Kidney (tissue), 14 donors: Measurements from ENCODE around the gene BCL7A. TPM values are rescaled to one million over a fixed set of nuclear protein-coding genes. Genes with fewer than 3 reads are reported as not detected.
"Not testable (repeated sequence)": the region's sequence is repeated elsewhere in the genome, so short reads cannot be mapped to it uniquely, and the experiment has no call there.

Source experiments
- DNase-seq, 5 donors: peaks; one replicate each; pipeline ENCODE4 v3.0.0-alpha.2; 2013 to 2020
- FAIRE-seq: peaks from 2 replicates; lab custom pipeline; 2012; peaks lifted over from hg19 to GRCh38; lab: Jason Lieb, UNC
- H3K27ac ChIP-seq, 2 donors: one replicate each; pipeline ENCODE4 v1.7.0; 2013; ENCODE audit warnings: low read depth in 2 of 2, low read length in 2 of 2, inconsistent platforms in 1 of 2
- H3K27me3 ChIP-seq: one replicate; pipeline ENCODE4 v1.7.1; 2013; ENCODE audit warnings: low read length, inconsistent platforms; ENCODE audit not compliant: control insufficient read depth, insufficient read depth
- H3K36me3 ChIP-seq, 3 donors: one replicate each; pipeline versions ENCODE4 v1.7.0 to v1.7.1; 2013; ENCODE audit warnings: low read length in 3 of 3, control low read depth in 1 of 3, inconsistent platforms in 1 of 3; ENCODE audit not compliant: insufficient read depth in 3 of 3, control insufficient read depth in 2 of 3
- H3K4me1 ChIP-seq, 3 donors: one replicate each; pipeline versions ENCODE4 v1.7.0 to v1.7.1; 2013; ENCODE audit warnings: low read length in 3 of 3, inconsistent platforms in 1 of 3, low read depth in 1 of 3; ENCODE audit not compliant: control insufficient read depth in 2 of 3, insufficient read depth in 2 of 3
- H3K4me3 ChIP-seq, 3 donors: one replicate each; pipeline versions ENCODE4 v1.7.0 to v1.8.1; 2013; ENCODE audit warnings: low read length in 3 of 3, control low read depth in 1 of 3, inconsistent platforms in 1 of 3
- H3K9ac ChIP-seq, 3 donors: one replicate each; pipeline versions ENCODE4 v1.7.0 to v1.7.1; 2013; ENCODE audit warnings: low read length in 3 of 3, control low read depth in 1 of 3, inconsistent platforms in 1 of 3
- H3K9me3 ChIP-seq, 3 donors: one replicate each; pipeline versions ENCODE4 v1.7.0 to v1.7.1; 2013; ENCODE audit warnings: low read length in 3 of 3, control low read depth in 1 of 3, inconsistent platforms in 1 of 3; ENCODE audit not compliant: control insufficient read depth in 2 of 3, insufficient read depth in 1 of 3
- CTCF ChIP-seq: IDR thresholded peaks from 3 replicates; pipeline ENCODE4 v1.5.1; 2012; ENCODE audit warnings: mild to moderate bottlenecking, moderate library complexity, borderline replicate concordance; ENCODE audit not compliant: insufficient read depth; ENCODE audit errors: extremely low read depth
- intact Hi-C: fragments of 100-400 bp; cut with DNase I; formaldehyde crosslinking; loops from one replicate; pipeline ENCODE4 v1.11.1; 2022
- polyA plus RNA-seq: library from polyadenylated mRNA; stranded (reverse); fragments of 350-450 nt; fragmentation: Illumina TruSeq; extraction: RNeasy Lipid Tissue Mini Kit (QIAGEN cat#74804); gene quantifications from one replicate; pipeline ENCODE4 v1.2.3, GENCODE V29; 2014; ENCODE audit warnings: low read depth, low replicate concordance; ENCODE audit not compliant: insufficient read depth
- total RNA-seq: library from RNA; stranded (reverse); fragmentation: NEBNext Ultra II Directional; extraction: Animal tissue kit (Norgen Biotek cat#: 25700); gene quantifications from one replicate; pipeline ENCODE4 v1.2.1, GENCODE V29; 2021
- donor health status: control.
- donor health status: control.
- donor health status: control.
- donor health status: control.
- donor health status: control.
- donor health status: DM: yes; HTN: yes; CAD: no.
- donor health status: Normal renal cell carcinoma (clear cell type).

Gene BCL7A
- total and polyA plus RNA-seq, 2 donors from 2014 or later, result 6.8 to 22.7 TPM

- Histone ChIP-seq H3K4me1 (peaks cover 0 to 37% (median 28%) of the 10 kb centered on the region in 3 donors), H3K27ac (no peak overlapping the region), H3K9me3 (no peaks in the 10 kb centered on the region), H3K27me3 (no peaks in the 10 kb centered on the region), H3K9ac (no peak overlapping the region), H3K4me3 (no peak overlapping the region), H3K36me3 (no peaks in the 10 kb centered on the region)
- intact Hi-C loops, result no loop called here
- DNase-seq, result no peak
- FAIRE-seq, result no peak
- TF ChIP-seq CTCF, result no peak
Observed at GRCh38 chr12:122099856-122100255, 78.2 kb downstream of the BCL7A start.

GRCh38 chr12:122100568-122100967, 78.9 kb downstream of the BCL7A start:
- DNase-seq (no peak), FAIRE-seq (no peak)
- no peak overlapping the region for H3K27ac ChIP-seq
- H3K4me3 ChIP-seq, result no peak overlapping the region
- no peak overlapping the region for H3K9ac ChIP-seq
- no peaks in the 10 kb centered on the region for H3K9me3 ChIP-seq
- peaks cover 0 to 34% (median 28%) of the 10 kb centered on the region in 3 donors for H3K4me1 ChIP-seq
- H3K27me3 ChIP-seq, result no peaks in the 10 kb centered on the region
- intact Hi-C loops, result no loop called here
- TF ChIP-seq CTCF, result no peak
- no peaks in the 10 kb centered on the region for H3K36me3 ChIP-seq

GRCh38 chr12:122102331-122102730, 80.6 kb downstream of the BCL7A start:
- no peak overlapping the region for H3K27ac ChIP-seq
- H3K4me3 ChIP-seq, result no peak overlapping the region
- H3K27me3 ChIP-seq, result no peaks in the 10 kb centered on the region
- H3K9ac ChIP-seq, result no peak overlapping the region
- H3K36me3 ChIP-seq, result no peaks in the 10 kb centered on the region
- H3K9me3 ChIP-seq, result no peaks in the 10 kb centered on the region
- FAIRE-seq (no peak), DNase-seq (no peak)
- TF ChIP-seq CTCF, result no peak
- H3K4me1 ChIP-seq, result peaks cover 0 to 37% (median 18%) of the 10 kb centered on the region in 3 donors
- intact Hi-C loops, result no loop called here

GRCh38 chr12:122104844-122105243, 83.2 kb downstream of the BCL7A start:
- FAIRE-seq (no peak), DNase-seq (no peak)
- TF ChIP-seq CTCF, result no peak
- H3K27ac ChIP-seq, result no peak overlapping the region
- no peaks in the 10 kb centered on the region for H3K36me3 ChIP-seq
- peaks cover 0 to 17% (median 3%) of the 10 kb centered on the region in 3 donors for H3K4me1 ChIP-seq
- no peak overlapping the region for H3K9ac ChIP-seq
- H3K9me3 ChIP-seq, result no peaks in the 10 kb centered on the region
- intact Hi-C loops, result no loop called here
- no peak overlapping the region for H3K4me3 ChIP-seq
- H3K27me3 ChIP-seq, result no peaks in the 10 kb centered on the region

GRCh38 chr12:122105496-122105895, 83.8 kb downstream of the BCL7A start:
- H3K27me3 ChIP-seq, H3K27ac ChIP-seq, intact Hi-C loops, H3K36me3 ChIP-seq, FAIRE-seq, DNase-seq, H3K4me3 ChIP-seq, H3K9ac ChIP-seq, H3K9me3 ChIP-seq: not testable (repeated sequence)
- H3K4me1 ChIP-seq, result peaks cover 0 to 14% (median 3%) of the 10 kb centered on the region in 3 donors
